ENCODE data around the gene TET1.
"Not testable (repeated sequence)": the region's sequence is repeated elsewhere in the genome, so short reads cannot be mapped to it uniquely, and the experiment has no call there.

Gene TET1

DNA sequence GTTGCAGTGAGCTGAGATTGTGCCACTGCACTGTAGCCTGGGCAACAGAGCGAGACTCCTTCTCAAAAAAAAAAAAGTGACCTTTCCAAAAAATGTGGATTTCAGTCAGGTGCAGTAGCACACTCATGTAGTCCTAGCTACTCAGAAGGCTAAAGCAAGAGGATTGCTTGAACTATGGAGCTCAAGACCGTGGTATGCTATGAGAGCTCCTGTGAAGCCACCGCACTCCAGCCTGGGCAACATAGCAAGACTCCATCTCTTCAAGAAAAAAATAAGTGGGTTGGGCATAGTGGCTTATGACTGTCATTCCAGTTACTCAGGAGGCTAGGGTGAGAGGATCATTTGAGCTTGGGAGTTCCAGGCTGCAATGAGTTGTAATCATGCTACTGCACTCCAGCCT, 51.1 kb downstream of the TET1 start:
- no peak for DNase-seq (ENCODE audit: low read depth)

DNA sequence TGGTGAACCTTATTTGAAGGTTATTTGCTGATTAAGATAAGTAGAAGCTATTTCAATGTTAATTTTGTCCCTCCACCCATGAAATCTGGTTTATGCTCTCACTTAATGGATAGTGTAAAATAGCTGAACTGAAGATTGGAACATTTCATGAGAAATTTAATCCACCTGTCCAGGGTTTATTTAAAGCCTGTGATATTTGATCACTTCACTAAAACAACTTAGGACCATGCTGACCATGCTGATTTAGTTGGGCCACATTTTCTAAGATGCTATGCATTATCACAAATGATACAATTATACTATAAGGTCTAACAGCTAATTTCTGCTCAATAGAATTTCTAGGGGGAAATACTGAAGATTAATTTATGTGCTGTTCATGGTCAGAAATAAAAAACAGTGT, 53.8 kb downstream of the TET1 start:
- not testable (repeated sequence) for DNase-seq (ENCODE audit: low read depth)

DNA sequence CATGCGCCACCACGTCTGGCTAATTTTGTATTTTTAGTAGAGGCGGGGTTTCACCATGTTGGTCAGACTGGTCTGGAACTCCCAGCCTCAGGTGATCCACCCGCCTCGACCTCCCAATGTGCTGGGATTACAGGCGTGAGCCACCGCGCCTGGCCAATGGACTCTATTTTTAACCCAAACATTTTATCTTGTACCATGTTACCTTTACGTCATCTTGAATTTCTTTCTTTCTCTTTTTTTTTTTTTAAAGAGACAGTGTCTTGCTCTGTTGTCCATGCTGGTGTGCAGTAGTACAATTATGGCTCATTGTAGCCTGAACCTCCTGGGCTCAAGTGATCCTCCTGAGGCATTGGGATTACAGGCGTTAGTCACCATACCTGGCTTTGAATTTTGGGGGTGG, 57.6 kb downstream of the TET1 start:
- not testable (repeated sequence) for DNase-seq (ENCODE audit: low read depth)

DNA sequence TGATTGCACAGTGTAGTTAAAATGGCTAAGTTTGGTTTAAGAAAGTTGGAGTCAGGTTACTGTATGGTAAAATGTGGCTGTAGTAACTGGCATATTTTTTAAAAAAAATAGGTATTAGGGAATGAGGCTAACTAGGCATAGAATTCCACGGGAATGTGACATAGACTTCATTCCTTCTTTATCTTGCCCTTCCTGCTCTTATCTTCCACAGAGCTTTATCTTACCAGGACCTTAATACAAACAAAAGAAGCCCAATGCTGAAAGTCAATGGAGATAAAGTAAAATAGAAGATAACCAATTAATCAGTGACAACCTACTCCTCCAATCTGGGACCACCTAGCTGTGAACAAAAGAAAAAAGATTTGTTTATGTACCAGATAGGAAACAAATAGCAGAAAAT, 58.1 kb downstream of the TET1 start:
- DNase-seq (ENCODE audit: low read depth): no peak

DNA sequence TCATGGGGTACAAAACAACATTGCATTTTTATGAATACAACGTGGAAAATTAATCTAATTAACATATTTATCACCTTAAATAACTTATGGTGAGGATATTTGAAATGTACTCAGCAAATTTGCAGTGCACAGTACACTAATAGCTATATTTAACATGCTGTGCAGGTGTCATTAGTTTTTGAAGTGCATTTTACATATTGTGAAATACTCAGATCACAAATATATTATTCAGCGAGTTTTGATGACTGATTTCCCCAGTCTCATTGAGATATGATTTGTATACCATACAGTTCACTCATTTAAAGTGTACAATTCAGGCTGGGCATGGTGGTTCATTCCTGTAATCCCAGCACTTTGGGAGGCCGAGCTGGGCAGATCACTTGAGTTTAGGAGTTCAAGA, 59.5 kb downstream of the TET1 start:
- DNase-seq (ENCODE audit: low read depth): no peak

DNA sequence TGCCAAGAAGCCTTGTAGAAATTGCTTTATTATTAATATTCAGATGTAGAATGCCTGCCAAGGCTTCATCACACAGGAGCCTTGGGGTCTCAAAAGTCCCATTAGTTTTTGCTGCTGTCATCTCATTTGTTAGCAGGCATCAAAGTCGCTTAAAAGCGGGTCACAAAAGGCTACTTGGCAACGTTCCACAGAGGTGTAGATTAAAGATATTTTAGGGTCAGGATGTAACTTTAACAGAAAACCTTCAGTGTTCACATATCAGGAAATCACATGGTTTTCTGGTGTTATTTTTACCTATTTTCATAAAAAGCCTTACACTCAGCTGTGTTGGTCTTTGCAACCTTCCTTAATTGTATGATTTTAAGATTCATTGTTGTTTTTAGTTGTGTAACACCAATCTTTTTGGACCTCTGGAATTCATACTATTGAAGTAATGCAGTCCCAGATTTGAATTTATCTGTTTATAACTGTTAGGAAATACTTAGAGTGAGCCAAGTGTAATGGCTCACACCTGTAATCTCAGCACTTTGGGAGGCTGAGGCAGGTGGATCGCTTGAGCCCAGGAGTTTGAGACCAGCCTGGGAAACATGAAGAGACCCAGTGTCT, 65.3 kb downstream of the TET1 start:
- no peak for DNase-seq (ENCODE audit: low read depth)

DNA sequence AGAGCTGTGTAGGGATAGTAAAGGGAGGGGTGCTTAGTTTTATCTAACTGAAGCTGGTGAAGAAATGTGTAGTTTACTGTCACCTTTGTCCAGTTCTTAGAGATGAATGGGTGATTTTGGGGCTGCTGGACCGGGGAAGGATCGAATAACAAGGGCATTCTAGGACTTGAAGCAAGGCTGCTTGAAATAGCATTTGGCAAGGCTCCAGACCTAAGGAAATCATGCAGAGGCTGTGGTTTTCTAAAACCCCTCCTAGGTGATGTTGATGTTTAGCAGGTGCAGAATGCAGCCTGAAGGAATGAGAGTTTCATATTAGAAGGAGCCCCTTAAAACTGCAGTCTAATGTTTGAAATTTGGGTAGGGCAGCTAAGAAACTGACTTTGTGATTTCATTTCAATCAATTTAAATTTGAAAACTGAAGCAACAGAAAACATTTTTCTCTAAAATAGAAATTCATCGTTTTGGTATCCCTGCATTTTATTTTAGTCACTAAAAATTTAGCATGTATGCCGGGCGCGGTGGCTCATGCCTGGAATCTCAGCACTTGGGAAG, 68.5 kb downstream of the TET1 start:
- DNase-seq (ENCODE audit: low read depth): no peak

DNA sequence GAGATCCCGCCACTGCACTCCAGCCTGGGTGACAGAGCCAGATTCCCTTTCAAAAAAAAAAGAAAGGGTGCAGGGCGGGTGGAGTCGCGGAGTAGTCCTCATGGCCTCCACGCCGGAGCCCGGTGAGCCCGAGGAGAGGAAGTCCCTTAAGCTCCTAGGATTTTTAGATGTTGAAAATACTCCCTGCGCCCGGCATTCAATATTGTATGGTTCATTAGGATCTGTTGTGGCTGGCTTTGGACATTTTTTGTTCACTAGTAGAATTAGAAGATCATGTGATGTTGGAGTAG, 72.1 kb downstream of the TET1 start:
- DNase-seq (ENCODE audit: low read depth): not testable (repeated sequence)

DNA sequence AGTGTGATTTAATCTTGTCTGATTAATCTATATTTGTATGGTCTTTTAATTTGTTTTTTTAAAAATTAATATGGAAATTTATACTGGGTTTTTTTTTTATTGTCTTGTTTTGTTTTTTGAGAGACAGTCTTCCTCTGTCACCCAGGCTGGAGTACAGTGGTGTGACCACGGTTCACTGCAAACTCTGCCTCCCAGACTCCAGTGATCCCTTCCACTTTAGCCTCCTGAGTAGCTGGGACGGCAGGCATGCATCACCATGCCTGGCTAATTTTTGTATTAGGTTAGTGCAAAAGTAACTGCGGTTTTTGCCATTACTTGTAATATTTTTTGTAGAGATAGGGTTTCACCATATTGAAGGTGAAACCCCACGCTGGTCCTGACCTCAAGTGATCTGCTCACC, 73.1 kb downstream of the TET1 start:
- DNase-seq (ENCODE audit: low read depth): no peak

DNA sequence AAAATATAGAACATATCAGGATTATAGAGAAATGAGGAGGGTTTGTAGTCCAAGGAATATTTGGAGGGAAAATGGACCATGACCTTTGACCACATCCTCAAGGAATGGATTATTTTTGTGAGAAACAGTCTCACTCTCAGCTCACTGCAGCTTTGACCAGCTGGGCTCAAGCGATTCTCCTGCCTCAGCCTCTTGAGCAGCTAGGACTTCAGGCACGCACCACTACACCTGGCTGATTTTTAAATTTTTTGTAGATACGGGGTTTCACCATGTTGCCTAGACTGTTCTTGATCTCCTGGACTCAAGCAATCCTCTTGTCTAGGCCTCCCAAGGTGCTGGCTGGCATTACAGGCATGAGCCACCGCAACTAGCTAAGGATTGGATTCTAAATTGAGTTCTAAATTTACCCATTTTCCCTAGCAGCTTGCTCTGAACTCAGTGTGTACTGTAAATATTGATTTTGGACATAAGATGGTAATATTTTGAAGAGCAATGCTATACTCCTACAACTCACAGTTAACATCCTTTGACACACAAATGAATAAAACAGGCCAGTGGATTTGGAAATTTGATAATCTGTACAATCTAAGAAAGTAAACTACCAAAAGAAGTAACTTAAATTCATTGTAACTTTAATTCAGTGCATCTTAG, 73.8 kb downstream of the TET1 start:
- DNase-seq (ENCODE audit: low read depth): no peak

DNA sequence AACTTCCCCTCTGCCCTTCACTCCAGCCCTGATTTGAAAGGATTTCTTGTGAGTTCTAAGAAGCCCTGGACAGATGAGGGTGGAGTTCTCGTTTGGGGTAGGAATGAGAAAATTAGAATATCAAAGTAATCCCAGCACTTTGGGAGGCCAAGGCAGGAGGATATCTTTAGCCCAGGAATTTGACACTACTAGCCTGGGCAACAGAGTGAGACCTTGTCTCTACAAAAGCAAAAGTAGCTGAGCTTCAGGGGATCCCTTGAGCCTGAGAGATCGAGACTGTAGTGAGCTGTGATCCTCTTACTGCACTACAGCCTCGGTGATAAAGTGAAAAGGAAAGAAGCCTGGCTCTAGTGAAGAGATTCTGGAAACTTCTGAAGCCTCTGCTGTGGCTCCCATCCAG, 76.2 kb downstream of the TET1 start:
- no peak for DNase-seq (ENCODE audit: low read depth)

DNA sequence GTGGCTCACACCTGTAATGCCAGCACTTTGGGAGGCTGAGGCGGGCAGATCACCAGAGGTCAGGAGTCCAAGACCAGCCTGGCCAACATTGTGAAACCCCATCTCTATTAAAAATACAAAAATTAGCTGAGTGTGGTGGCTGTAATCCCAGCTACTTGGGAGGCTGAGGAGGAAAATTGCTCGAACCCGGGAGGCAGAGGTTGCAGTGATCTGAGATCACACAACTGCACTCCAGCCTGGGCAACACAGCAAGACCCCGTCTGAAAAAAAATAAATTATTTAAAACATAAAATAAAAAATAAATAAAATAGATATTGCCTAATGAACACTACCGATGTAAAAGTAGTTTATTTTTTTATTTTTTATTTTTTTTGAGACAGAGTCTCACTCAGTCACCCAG, 83.4 kb downstream of the TET1 start:
- DNase-seq (ENCODE audit: low read depth): not testable (repeated sequence)

DNA sequence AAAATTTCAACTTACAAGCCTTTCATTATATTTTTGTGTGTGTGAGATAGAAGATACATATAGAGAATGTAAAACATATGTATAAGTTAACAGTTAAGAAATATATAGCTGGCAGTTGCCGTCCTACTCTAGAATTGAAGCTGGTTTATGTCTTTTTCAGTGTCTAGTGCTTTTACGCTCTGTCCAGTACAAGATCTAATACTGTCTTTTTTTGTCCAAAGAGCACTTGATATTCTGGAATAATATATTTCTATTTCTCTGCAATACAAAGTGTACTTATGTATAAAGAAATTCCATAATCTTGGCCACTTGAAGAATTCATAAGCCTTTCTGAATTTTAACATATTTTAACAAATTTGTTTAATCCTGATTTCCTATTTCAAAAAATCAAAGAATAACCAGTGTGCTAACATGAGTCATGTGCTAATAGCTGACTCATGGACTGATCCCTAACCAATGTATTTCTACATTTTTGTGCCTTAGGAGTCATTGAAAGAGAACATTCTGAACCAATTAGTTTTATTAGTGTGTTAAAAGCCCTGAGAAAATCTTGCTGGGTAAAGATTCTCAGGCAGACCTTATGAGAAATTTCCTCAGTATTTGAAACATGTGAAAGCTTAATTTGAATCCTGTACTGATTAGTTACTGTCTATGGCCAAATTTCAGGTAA, 87.7 kb downstream of the TET1 start:
- no peak for DNase-seq (ENCODE audit: low read depth)

DNA sequence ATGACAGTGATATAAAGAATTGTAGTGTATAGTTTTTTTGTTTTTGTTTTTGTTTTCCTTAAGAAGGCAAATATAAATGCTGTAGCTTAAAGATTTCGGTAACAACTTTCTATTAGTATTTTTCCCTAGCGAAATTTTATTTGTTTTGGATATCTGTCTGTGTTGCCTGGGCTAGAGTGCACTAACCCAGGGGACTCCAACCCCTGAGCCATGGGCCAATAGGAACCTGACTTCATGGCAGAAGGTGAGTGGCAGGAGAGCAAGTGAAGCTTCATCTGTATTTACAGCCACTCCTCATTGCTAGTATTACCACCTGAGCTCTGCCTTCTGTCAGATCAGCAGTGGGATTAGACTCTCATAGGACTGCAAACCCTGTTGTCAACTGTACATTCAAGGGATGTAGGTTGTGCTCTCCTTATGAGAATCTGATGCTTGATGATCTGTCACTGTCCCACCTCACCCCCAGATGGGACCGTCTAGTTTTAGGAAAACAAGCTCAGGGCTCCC, 95.5 kb downstream of the TET1 start:
- no peak for DNase-seq (ENCODE audit: low read depth)

DNA sequence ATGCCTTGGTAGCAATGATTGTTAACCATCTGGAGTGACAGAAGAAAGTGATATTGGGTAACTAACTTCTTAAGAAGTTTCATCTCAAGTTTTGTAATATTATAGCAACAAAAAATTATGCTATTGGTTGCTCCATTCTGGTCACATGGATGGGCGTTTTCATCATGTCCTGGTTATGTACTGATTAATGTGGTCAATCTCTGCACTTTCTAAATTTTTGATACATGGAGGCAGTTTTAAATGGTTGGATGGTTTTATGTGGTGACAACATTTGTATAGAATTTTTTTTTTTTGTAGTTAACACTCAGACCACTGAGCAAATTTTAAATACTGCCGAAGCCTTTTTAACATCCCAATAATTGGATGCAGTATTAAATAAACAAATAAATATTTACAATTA, 105.7 kb downstream of the TET1 start:
- no peak for DNase-seq (ENCODE audit: low read depth)

DNA sequence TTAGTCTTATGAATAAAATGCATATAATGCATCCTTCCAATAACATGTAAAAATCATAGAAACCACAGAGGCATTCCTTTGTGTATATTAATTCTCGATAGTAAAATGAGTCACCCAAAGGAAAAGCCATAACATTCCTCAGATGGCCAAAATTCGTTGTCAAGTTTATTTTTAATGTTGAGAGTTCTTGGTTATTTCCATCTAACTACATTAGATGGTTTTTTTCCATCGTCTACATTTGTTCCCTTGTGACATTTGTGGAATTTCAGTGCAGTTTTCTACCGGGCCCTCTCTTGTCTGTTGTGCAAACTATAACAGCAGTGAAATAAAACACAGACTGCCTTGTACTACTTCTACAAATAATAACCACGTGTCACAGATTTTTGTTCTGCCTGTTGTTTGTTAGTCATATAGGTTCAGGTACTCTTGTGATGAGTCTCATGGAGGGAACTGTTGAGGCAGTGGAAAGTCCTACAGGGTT, 106.2 kb downstream of the TET1 start:
- no peak for DNase-seq (ENCODE audit: low read depth)

DNA sequence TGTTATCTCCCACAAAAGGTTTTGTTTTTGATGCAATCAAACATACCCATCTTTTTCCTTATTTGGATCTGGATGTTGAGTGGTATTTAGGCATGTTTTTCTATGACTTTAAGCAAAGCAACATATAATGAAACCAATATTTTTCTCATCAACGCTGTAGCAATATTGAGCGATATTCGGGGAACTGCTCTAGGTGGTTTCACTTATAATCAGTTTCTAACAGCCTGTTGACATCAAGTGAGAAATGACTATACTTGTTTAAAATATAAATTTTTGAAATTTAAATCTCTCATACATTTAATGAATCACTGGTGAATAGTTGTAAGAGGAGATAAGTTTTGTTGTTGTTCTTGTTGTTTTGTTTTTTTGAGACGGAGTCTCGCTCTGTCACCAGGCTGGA, 108.1 kb downstream of the TET1 start:
- DNase-seq (ENCODE audit: low read depth): no peak

DNA sequence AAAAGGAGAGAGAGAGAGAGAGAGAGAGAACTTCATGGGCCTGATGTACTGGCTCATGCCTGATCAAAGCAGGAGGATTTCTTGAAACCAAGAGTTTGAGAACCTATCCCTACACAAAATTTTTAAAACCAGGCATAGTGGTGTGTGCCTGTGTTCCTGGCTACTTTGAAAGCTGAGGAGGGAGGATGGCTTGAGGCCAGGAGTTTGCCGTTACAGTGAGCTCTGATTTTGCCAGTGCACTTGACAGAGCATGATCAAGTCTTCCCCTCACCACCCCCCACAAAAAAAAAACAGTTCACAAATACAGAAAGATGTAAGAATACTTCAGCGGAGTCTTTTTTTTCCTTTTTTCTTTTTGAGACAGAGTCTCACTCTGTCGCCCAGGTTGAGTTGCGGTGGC, 108.8 kb downstream of the TET1 start:
- no peak for DNase-seq (ENCODE audit: low read depth)

DNA sequence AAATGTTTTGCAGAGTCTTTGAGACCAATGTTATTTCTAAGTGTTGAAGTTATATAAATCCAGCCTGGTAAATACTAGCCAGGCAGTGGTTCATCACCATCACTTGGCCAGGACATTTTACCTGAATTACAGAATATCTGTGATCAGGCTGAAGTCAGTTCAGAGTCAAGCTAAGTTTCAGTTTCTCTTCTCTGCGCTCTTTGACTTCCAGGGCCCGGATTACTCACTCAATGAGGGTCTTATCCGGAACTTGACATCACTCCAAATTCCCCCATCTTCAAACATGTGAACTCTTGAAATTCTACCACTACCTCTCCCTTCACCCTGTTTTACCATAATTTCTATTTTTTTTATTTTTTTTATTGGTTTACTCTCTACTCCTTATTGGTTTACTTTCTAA, 124.3 kb downstream of the TET1 start:
- DNase-seq (ENCODE audit: low read depth): no peak

DNA sequence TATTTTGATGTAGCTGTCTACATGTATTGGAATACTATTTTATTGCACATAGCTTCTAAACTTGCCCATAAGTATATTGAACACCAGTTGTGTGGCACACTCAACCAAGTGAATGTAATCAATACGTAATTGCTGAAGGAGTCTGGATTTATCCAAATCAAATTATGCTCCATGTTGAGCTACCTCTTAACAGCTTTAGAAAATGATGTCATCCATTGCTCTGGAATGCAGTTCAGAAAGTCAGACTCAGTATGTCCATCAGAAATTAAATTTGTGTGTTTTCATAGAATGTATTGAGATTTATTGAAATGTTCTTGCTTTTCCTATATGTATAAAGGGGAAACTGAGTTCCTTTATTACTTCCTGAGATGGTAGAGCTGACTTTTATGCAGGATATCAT, 135.9 kb downstream of the TET1 start:
- DNase-seq (ENCODE audit: low read depth): no peak

DNA sequence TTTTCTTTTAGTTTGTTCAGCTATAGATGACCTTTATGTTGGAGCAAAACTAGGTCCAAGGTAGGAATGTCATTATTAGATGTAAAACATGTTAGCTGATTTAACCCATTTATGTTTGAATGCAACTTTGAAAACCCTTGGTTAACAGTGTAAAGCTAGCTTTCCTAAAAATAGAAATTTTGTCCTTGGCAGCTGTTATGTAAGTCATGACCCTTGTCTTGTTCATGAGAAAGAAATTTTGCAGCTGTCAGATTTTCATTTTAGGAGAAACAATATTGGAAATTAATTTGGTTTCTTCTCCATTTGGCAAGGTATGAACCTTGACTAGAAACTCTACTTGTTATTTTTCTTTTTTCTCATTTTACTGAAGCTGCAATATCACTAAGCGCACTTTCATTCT, 137.0 kb downstream of the TET1 start:
- DNase-seq (ENCODE audit: low read depth): no peak

DNA sequence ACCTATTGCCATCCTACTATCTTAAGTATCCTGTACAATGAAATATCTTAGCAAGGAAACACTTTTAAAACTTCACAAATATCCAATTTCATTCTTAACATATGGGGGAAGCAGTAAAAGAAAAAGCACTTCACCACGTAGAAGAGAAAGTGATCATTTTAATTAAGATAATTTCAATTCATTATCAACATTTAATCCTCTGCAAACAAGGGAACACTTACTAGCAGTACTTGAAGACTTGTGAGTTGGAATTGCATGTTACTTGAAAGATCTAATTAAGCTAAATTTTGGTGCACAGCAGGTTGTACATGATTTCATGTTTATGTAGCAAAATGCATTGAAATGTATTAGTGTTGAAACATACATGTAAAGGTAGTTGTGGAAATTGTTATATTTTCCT, 140.1 kb downstream of the TET1 start:
- DNase-seq (ENCODE audit: low read depth): no peak

DNA sequence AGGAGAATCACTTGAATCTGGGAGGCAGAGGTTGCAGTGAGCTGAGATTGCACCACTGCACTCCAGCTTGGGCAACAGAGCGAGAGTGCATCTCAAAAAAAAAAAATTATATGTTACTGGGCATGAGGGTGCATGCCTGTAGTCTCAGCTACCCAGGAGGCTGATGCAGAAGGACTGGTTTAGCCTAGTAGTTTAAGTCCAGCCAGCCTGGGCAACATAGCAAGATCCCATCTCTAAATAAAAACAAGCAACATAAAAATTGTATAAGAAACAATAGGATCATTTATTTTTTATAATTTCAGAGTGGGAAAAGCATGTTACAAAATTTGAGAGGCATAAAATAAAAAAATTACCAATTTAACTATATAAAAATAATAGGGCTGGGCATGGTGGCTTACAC, 145.4 kb downstream of the TET1 start:
- no peak for DNase-seq (ENCODE audit: low read depth)

Measured in T follicular helper cell (primary cell).